H1 (cell line): ENCODE results near the gene ZFP36L1.

Experiments used
- CBX5 ChIP-seq: fragments of 300-800, 300-1000 bp; sonication (generic); IDR thresholded peaks from 2 replicates; pipeline ENCODE4 v1.7.1; 2016; ENCODE audit warnings: antibody characterized with exemption, low read length, low read depth
- EP300 ChIP-seq, 2 experiments: IDR thresholded peaks; 1 replicate in 1 of 2; 2 replicates in 1 of 2; pipeline ENCODE4 v1.6.1; 2011 to 2012; ENCODE audit warnings: low read depth in 2 of 2, low read length in 2 of 2, mild to moderate bottlenecking in 2 of 2, borderline replicate concordance in 1 of 2, inconsistent platforms in 1 of 2, moderate library complexity in 1 of 2
- EZH2 ChIP-seq: fragments of 200-600 bp; sonication (generic); IDR thresholded peaks from 2 replicates; pipeline ENCODE4 v1.7.1; 2012; ENCODE audit warnings: low read depth, mild to moderate bottlenecking, moderate library complexity, low read length, inconsistent platforms; ENCODE audit not compliant: severe bottlenecking
- JUND ChIP-seq: IDR thresholded peaks from 2 replicates; pipeline ENCODE4 v1.6.1; 2011; ENCODE audit warnings: mild to moderate bottlenecking, improper control_type of control experiment, low read length
- POLR2A ChIP-seq, 2 experiments: IDR thresholded peaks; 1 replicate in 1 of 2; 2 replicates in 1 of 2; pipeline ENCODE4 v1.6.1; 2011; ENCODE audit warnings: low read depth in 2 of 2, low read length in 2 of 2, mild to moderate bottlenecking in 2 of 2; ENCODE audit errors: control extremely low read depth in 1 of 2
- POLR2AphosphoS5 ChIP-seq: IDR thresholded peaks from 2 replicates; pipeline ENCODE4 v1.6.1; 2011; ENCODE audit warnings: low read depth, low read length
- TAF1 ChIP-seq: IDR thresholded peaks from 2 replicates; pipeline ENCODE4 v1.6.1; 2011; ENCODE audit warnings: mild to moderate bottlenecking, low read depth, low read length
- TF ChIP-seq, protein P1 (sequence below), 3 experiments: IDR thresholded peaks; 1 replicate in 2 of 3; 2 replicates in 1 of 3; pipeline versions ENCODE4 v1.5.1 to v1.6.1; 2011; ENCODE audit warnings: low read length in 3 of 3, mild to moderate bottlenecking in 3 of 3, inconsistent platforms in 2 of 3, low read depth in 1 of 3, moderate library complexity in 1 of 3; ENCODE audit not compliant: insufficient read depth in 1 of 3; ENCODE audit errors: control extremely low read depth in 1 of 3
- TF ChIP-seq, protein P2 (sequence below): IDR thresholded peaks from 2 replicates; pipeline ENCODE4 v1.6.1; 2012; ENCODE audit warnings: low read length, inconsistent platforms
- TF ChIP-seq, protein P3 (sequence below): IDR thresholded peaks from 2 replicates; pipeline ENCODE4 v1.6.1; 2012; ENCODE audit warnings: inconsistent platforms

DNA sequence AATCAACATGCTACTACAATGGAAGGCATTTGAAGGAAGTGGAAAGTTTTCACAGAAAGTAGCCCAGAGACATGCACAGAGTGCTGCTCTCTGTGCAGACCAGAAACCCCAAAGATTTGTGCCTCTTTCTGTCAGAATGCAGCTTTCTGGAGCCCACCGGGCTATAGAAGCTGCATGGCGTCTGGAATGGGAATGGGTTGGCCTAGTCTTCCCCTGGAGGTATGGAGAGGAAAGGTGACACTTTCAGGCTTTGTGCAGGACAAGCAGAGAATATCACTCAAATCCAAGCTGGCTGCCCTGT, 21.3 kb upstream of the ZFP36L1 start:
- TF ChIP-seq JUND (no peak), POLR2A (IDR thresholded peaks at IDR 0.05; ENCODE audit: control extremely low read depth in 1 of 2, low read depth in 2 of 2, low read length in 2 of 2) (no peak), EP300 (IDR thresholded peaks at IDR 0.05; ENCODE audit: borderline replicate concordance in 1 of 2, low read depth in 2 of 2, low read length in 2 of 2) (no peak), TAF1 (no peak), POLR2AphosphoS5 (no peak), CBX5 (no peak), EZH2 (no peak)
- TF ChIP-seq, protein P1, sequence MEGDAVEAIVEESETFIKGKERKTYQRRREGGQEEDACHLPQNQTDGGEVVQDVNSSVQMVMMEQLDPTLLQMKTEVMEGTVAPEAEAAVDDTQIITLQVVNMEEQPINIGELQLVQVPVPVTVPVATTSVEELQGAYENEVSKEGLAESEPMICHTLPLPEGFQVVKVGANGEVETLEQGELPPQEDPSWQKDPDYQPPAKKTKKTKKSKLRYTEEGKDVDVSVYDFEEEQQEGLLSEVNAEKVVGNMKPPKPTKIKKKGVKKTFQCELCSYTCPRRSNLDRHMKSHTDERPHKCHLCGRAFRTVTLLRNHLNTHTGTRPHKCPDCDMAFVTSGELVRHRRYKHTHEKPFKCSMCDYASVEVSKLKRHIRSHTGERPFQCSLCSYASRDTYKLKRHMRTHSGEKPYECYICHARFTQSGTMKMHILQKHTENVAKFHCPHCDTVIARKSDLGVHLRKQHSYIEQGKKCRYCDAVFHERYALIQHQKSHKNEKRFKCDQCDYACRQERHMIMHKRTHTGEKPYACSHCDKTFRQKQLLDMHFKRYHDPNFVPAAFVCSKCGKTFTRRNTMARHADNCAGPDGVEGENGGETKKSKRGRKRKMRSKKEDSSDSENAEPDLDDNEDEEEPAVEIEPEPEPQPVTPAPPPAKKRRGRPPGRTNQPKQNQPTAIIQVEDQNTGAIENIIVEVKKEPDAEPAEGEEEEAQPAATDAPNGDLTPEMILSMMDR (IDR thresholded peaks at IDR 0.05; ENCODE audit: control extremely low read depth in 1 of 3, insufficient read depth in 1 of 3, low read depth in 1 of 3, low read length in 3 of 3), result no peak
- TF ChIP-seq, protein P2, sequence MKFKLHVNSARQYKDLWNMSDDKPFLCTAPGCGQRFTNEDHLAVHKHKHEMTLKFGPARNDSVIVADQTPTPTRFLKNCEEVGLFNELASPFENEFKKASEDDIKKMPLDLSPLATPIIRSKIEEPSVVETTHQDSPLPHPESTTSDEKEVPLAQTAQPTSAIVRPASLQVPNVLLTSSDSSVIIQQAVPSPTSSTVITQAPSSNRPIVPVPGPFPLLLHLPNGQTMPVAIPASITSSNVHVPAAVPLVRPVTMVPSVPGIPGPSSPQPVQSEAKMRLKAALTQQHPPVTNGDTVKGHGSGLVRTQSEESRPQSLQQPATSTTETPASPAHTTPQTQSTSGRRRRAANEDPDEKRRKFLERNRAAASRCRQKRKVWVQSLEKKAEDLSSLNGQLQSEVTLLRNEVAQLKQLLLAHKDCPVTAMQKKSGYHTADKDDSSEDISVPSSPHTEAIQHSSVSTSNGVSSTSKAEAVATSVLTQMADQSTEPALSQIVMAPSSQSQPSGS, result no peak
- TF ChIP-seq, protein P3, sequence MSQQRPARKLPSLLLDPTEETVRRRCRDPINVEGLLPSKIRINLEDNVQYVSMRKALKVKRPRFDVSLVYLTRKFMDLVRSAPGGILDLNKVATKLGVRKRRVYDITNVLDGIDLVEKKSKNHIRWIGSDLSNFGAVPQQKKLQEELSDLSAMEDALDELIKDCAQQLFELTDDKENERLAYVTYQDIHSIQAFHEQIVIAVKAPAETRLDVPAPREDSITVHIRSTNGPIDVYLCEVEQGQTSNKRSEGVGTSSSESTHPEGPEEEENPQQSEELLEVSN, result no peak
